GM19025 (cell line): ENCODE results near the gene ZBTB18.
A peak's percentile ranks its signal among the peaks of the same experiment; 100 is the strongest.

Experiments used
- ATAC-seq: cut with Tn5 transposase; IDR thresholded peaks from one replicate; pipeline ENCODE4 v1.9.1; 2021; ENCODE audit warnings: mild to moderate bottlenecking, low read depth, moderate library complexity; ENCODE audit not compliant: unreplicated experiment

The ZBTB18 gene

GRCh38 chr1:244060117-244060516 is 9.0 kb downstream of the ZBTB18 start:
- ATAC-seq: no peak

GRCh38 chr1:244060686-244061085 is 9.6 kb downstream of the ZBTB18 start:
- ATAC-seq: peak; percentile 81

GRCh38 chr1:244062156-244062725 is 11.2 kb downstream of the ZBTB18 start:
- ATAC-seq: no peak

GRCh38 chr1:244063498-244063897 is 12.4 kb downstream of the ZBTB18 start:
- ATAC-seq: no peak

GRCh38 chr1:244064621-244065020 is 13.5 kb downstream of the ZBTB18 start:
- no peak for ATAC-seq

GRCh38 chr1:244065063-244065793 is 14.1 kb downstream of the ZBTB18 start:
- no peak for ATAC-seq

- ATAC-seq: no peak
These were observed 14.9 kb downstream of the ZBTB18 start for GRCh38 chr1:244065960-244066388.

- ATAC-seq: no peak
These were observed 16.1 kb downstream of the ZBTB18 start for GRCh38 chr1:244066954-244067716.

GRCh38 chr1:244067893-244068292 is 16.8 kb downstream of the ZBTB18 start:
- ATAC-seq: no peak

GRCh38 chr1:244068567-244068966 is 17.5 kb downstream of the ZBTB18 start:
- ATAC-seq: no peak

- no peak for ATAC-seq
These were observed 18.3 kb downstream of the ZBTB18 start for GRCh38 chr1:244069326-244069898.

GRCh38 chr1:244074559-244075171 is 23.6 kb downstream of the ZBTB18 start:
- ATAC-seq: peak; percentile 41

GRCh38 chr1:244075247-244075722 is 24.2 kb downstream of the ZBTB18 start:
- no peak for ATAC-seq

GRCh38 chr1:244076740-244077139 is 25.7 kb downstream of the ZBTB18 start:
- ATAC-seq: no peak

- no peak for ATAC-seq
These were observed 26.6 kb downstream of the ZBTB18 start for GRCh38 chr1:244077473-244078220.

- ATAC-seq: no peak
These were observed 29.4 kb downstream of the ZBTB18 start for GRCh38 chr1:244080343-244080929.

- ATAC-seq: no peak
These were observed 31.9 kb downstream of the ZBTB18 start for GRCh38 chr1:244082969-244083368.

- no peak for ATAC-seq
These were observed 32.4 kb downstream of the ZBTB18 start for GRCh38 chr1:244083383-244083943.

GRCh38 chr1:244084763-244085162 is 33.7 kb downstream of the ZBTB18 start:
- no peak for ATAC-seq
